ENCODE results near the gene BBS9. TPM values are rescaled to one million over a fixed set of nuclear protein-coding genes. Genes with fewer than 3 reads are reported as not detected.

Gene BBS9
- total and polyA plus RNA-seq, 2 donors from 2014 or later, result 9.0 to 23.4 TPM

DNA sequence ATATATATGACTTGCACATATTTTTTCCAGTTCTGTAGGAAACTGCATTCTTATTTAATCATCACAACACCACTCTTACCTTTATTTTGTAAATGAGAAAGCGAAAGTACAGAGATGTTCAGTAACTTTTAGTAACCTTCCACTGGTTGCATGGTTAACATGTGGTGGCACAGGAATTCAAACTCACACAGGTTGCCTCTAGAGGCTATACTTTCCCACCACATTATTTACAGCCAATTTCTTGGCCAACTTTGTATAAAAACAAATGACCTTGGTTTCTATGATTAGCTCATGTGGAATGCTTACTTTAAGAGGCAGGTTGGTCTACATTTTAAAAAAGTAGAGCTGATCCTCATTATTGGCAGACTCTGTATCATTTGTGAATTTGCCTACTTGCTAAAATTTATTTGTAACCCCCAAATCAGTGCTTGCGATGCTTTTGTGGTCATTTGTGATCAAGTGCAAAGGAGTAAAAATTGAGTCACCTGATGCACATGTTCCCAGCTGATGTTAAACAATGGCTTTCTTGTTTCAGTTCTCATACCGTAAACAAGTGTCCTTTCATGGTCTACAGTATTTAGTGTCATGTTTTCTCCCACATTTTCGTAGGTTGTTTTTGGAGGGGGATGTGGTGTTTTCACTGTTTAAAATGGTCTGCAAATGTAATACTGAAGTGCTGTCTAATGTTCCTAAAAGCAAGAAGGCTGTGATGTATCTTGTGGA, 14.8 kb downstream of the BBS9 start:
- H3K27ac ChIP-seq (ENCODE audit: low read depth in 2 of 2, low read length in 2 of 2), result no peak overlapping the region
- no peak overlapping the region for H3K4me3 ChIP-seq (ENCODE audit: low read length in 3 of 3)
- no peak for DNase-seq
- no peaks in the 10 kb centered on the region for H3K36me3 ChIP-seq (ENCODE audit: control insufficient read depth in 2 of 3, insufficient read depth in 3 of 3, low read length in 3 of 3)
- peaks cover 0 to 3% (median 0%) of the 10 kb centered on the region in 3 donors for H3K4me1 ChIP-seq (ENCODE audit: control insufficient read depth in 2 of 3, insufficient read depth in 2 of 3, low read depth in 1 of 3, low read length in 3 of 3)
- no peak for FAIRE-seq
- H3K9me3 ChIP-seq (ENCODE audit: control insufficient read depth in 2 of 3, insufficient read depth in 1 of 3, low read length in 3 of 3), result peaks cover 0 to 4% (median 2%) of the 10 kb centered on the region in 3 donors
- intact Hi-C loops (cut with DNase I), result no loop called here
- TF ChIP-seq, protein P1, sequence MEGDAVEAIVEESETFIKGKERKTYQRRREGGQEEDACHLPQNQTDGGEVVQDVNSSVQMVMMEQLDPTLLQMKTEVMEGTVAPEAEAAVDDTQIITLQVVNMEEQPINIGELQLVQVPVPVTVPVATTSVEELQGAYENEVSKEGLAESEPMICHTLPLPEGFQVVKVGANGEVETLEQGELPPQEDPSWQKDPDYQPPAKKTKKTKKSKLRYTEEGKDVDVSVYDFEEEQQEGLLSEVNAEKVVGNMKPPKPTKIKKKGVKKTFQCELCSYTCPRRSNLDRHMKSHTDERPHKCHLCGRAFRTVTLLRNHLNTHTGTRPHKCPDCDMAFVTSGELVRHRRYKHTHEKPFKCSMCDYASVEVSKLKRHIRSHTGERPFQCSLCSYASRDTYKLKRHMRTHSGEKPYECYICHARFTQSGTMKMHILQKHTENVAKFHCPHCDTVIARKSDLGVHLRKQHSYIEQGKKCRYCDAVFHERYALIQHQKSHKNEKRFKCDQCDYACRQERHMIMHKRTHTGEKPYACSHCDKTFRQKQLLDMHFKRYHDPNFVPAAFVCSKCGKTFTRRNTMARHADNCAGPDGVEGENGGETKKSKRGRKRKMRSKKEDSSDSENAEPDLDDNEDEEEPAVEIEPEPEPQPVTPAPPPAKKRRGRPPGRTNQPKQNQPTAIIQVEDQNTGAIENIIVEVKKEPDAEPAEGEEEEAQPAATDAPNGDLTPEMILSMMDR (IDR thresholded peaks at IDR 0.05; ENCODE audit: borderline replicate concordance, extremely low read depth, insufficient read depth), result no peak
- no peak overlapping the region for H3K9ac ChIP-seq (ENCODE audit: low read length in 3 of 3)
- H3K27me3 ChIP-seq (ENCODE audit: control insufficient read depth, insufficient read depth, low read length), result no peaks in the 10 kb centered on the region

DNA sequence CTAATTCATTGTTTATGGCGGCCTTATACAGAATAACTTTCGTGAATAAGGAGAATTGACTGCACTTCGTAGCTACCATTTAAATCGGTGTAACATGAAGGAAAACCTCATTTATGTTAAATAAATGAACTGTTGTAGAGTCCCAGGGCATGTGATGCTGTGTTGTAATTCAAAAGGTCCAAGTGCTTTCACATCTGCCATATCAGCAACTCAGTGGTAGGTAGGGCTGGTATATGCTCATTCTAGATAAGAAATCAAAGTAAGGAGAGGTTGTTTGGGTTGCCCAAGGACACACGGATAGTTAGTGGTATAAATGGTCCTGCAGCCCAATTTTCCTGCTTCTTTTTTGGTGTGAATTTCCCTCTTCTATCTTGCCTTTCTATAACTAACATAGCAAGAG, 15.8 kb downstream of the BBS9 start:
- no peak overlapping the region for H3K27ac ChIP-seq (ENCODE audit: low read depth in 2 of 2, low read length in 2 of 2)
- intact Hi-C loops (cut with DNase I), result no loop called here
- no peak overlapping the region for H3K4me3 ChIP-seq (ENCODE audit: low read length in 3 of 3)
- H3K36me3 ChIP-seq (ENCODE audit: control insufficient read depth in 2 of 3, insufficient read depth in 3 of 3, low read length in 3 of 3), result no peaks in the 10 kb centered on the region
- H3K27me3 ChIP-seq (ENCODE audit: control insufficient read depth, insufficient read depth, low read length), result no peaks in the 10 kb centered on the region
- H3K9me3 ChIP-seq (ENCODE audit: control insufficient read depth in 2 of 3, insufficient read depth in 1 of 3, low read length in 3 of 3), result peaks cover 0 to 4% (median 2%) of the 10 kb centered on the region in 3 donors
- no peak overlapping the region for H3K9ac ChIP-seq (ENCODE audit: low read length in 3 of 3)
- no peak for DNase-seq
- peaks cover 0 to 3% (median 0%) of the 10 kb centered on the region in 3 donors for H3K4me1 ChIP-seq (ENCODE audit: control insufficient read depth in 2 of 3, insufficient read depth in 2 of 3, low read depth in 1 of 3, low read length in 3 of 3)
- FAIRE-seq, result no peak
- TF ChIP-seq, protein P1 (IDR thresholded peaks at IDR 0.05; ENCODE audit: borderline replicate concordance, extremely low read depth, insufficient read depth), result no peak

DNA sequence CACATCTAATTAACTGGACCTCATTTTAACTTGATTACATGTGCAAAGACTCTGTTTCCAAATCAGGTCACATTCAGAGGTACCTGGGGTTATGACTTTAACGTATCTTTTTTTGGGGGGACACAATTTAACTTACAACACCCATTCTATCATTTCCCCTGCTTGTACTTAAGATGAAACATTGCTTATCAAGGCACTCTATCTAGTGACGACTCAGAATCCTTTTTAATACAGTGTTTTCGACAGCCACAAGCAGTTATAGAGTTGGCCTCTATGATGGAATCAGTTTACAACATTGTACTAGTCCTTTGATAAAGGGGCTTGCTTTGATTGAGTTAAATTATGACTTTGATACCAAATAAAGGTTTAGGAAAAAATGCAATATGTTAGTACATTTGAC, 22.7 kb downstream of the BBS9 start:
- no peaks in the 10 kb centered on the region for H3K27me3 ChIP-seq (ENCODE audit: control insufficient read depth, insufficient read depth, low read length)
- no peak for FAIRE-seq

More for the DNA sequence above, 22.7 kb downstream of the BBS9 start:
- Histone ChIP-seq H3K9ac (ENCODE audit: low read length in 3 of 3) (no peak overlapping the region), H3K27ac (ENCODE audit: low read depth in 2 of 2, low read length in 2 of 2) (no peak overlapping the region), H3K9me3 (ENCODE audit: control insufficient read depth in 2 of 3, insufficient read depth in 1 of 3, low read length in 3 of 3) (no peaks in the 10 kb centered on the region), H3K4me1 (ENCODE audit: control insufficient read depth in 2 of 3, insufficient read depth in 2 of 3, low read depth in 1 of 3, low read length in 3 of 3) (no peaks in the 10 kb centered on the region), H3K4me3 (ENCODE audit: low read length in 3 of 3) (no peak overlapping the region), H3K36me3 (ENCODE audit: control insufficient read depth in 2 of 3, insufficient read depth in 3 of 3, low read length in 3 of 3) (no peaks in the 10 kb centered on the region)
- no peak for DNase-seq
- intact Hi-C loops (cut with DNase I), result no loop called here
- TF ChIP-seq, protein P1 (IDR thresholded peaks at IDR 0.05; ENCODE audit: borderline replicate concordance, extremely low read depth, insufficient read depth), result no peak

Data from kidney (tissue), 14 donors.